GM06990 (cell line): Measurements from ENCODE around the gene LCOR.

Experiments used
- DNase-seq: peaks from one replicate; pipeline ENCODE4 v3.0.0-alpha.2; 2011; ENCODE audit not compliant: insufficient read length; ENCODE audit errors: extremely low read depth
- H3K27me3 ChIP-seq: replicated peaks from 2 replicates; pipeline ENCODE4 v1.6.0; 2011; ENCODE audit warnings: low read length; ENCODE audit not compliant: control insufficient read depth, insufficient read depth
- H3K36me3 ChIP-seq: 2 replicates; pipeline ENCODE4 v1.5.1; 2011; ENCODE audit warnings: low read length; ENCODE audit not compliant: control insufficient read depth, insufficient read depth
- H3K4me3 ChIP-seq: replicated peaks from 2 replicates; pipeline ENCODE4 v1.5.1; 2011; ENCODE audit warnings: low read depth, mild to moderate bottlenecking, control low read depth, low read length
- TF ChIP-seq, protein P1 (sequence below): IDR thresholded peaks from 2 replicates; pipeline ENCODE4 v1.5.1; 2011; ENCODE audit warnings: low read length, control low read depth, mild to moderate bottlenecking, inconsistent platforms; ENCODE audit not compliant: insufficient read depth, poor library complexity, severe bottlenecking

Gene LCOR

DNA sequence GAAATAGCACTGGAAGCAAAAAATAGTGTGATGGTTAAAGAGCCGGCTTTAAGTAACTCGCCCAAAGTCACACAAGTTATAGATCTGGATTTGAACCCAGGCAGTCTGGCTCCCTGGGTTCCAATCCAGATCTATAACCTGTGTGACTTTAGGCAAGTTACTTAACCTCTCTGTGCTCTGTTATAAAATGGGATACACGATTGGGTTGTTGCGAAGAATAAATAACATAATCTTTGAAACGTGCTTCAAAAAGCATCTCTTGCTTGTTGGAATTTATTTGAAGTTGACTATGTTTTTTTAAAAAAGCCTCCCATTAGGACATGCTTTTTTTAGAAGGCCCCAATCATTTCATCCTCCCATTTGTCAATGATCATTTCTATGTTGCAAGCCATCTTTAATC, 3.5 kb upstream of the LCOR start:
- H3K27me3 ChIP-seq, result no peaks in the 10 kb centered on the region
- H3K4me3 ChIP-seq, result no peak overlapping the region
- H3K36me3 ChIP-seq, result no peaks in the 10 kb centered on the region
- no peak for DNase-seq
- TF ChIP-seq, protein P1, sequence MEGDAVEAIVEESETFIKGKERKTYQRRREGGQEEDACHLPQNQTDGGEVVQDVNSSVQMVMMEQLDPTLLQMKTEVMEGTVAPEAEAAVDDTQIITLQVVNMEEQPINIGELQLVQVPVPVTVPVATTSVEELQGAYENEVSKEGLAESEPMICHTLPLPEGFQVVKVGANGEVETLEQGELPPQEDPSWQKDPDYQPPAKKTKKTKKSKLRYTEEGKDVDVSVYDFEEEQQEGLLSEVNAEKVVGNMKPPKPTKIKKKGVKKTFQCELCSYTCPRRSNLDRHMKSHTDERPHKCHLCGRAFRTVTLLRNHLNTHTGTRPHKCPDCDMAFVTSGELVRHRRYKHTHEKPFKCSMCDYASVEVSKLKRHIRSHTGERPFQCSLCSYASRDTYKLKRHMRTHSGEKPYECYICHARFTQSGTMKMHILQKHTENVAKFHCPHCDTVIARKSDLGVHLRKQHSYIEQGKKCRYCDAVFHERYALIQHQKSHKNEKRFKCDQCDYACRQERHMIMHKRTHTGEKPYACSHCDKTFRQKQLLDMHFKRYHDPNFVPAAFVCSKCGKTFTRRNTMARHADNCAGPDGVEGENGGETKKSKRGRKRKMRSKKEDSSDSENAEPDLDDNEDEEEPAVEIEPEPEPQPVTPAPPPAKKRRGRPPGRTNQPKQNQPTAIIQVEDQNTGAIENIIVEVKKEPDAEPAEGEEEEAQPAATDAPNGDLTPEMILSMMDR, result no peak

DNA sequence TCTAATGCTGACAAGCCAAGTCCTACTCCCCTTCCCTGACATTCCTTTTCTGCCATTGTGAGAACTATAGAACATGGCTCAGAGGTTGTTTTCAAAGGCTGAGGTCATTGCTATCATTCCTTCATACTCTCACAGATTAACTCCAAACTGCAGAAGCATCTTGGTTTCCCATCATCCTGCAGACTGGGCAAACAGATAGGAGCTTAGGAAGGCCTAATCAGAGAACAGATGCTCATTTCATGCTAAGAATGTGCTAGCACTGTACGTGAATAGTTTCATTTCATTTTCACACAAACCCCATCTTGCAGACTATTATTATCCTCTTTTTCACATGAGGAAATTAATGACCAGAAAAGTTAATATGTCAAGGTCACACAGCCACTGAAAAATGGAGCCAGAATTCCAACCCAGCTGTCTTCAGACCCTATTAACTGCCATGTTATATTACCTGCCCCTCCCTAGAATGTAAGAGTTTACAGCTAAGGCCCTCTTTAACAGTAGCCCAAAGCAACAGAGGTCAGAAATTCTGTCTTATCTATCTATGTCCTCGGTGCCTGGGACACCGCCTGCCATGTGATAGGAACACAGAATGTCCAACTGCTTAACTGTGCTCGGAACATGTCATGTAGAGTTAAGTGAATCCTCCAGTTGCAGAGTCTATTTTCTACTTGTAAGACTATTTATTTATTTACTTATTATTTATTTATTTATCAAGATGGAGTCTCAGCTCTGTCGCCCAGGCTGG, 2.9 kb upstream of the LCOR start:
- TF ChIP-seq, protein P1, result no peak
- DNase-seq, result no peak

DNA sequence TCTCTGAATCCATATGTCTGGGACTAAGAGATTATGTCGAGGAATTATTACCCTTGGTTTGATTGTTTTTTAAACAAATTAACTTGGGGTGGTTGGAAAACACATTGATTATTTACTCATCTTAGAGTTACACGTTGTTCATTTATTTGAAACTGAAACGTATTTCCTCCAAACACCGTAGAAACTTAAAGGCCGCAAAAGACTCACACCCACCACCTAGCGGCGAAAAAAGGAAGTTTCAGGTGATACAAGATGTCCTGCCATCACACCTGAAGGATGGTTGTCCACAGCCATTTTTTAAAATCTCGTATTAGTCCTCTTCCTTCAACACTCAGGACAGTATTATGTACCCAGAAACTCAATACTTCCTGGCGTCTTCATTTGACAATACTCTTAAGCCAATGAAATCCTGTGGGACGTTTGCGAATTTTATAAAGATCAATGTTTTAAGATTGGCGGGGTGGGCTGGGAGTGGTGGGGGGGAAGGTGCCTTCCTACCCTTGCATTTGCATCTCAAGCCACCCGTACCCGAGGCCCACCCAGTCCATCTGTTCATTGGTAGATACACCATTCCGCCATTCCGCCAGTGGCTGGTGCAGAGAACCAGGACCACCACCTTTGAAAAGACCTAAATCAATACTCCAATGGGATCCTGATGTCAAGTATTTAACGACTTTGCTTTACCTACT, 1.4 kb upstream of the LCOR start:
- no peak overlapping the region for H3K4me3 ChIP-seq
- H3K36me3 ChIP-seq, result no peaks in the 10 kb centered on the region
- no peaks in the 10 kb centered on the region for H3K27me3 ChIP-seq
- peak; percentile 63 for DNase-seq
- TF ChIP-seq, protein P1, result peak; percentile 71

More for the DNA sequence above, 2.9 kb upstream of the LCOR start:
- Histone ChIP-seq H3K27me3 (no peaks in the 10 kb centered on the region), H3K36me3 (no peaks in the 10 kb centered on the region), H3K4me3 (no peak overlapping the region)

DNA sequence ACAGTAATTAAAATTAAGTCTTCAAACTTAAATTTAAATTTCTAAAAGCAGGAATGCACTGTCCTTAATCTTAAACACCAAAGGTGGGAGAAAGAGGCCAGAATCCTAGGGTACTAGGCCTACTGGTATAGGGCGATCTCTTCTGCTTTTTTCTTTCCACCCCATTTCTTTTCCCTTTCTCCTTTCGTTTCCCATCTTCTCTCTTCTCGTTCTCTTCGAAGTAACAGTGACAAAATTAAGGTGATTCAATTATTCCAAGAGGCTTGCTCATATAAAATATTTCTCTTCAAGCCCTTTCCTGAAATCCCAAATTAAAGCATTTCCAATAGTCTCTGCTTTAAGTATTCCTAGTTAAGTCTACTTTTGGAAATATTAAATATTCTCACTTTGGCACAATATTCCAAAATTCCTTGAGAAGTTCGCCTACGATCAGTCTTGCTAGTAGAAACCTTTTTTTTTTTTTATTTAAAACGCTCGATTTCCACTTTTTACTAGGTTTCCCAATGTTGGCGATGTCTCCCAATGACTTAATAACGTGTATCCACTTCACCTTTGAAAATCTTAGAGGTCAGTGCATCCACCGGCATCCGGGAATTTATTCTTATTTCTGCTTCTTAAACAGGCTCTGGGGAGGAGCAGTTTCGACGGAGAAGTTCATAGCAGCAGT, 765 bp upstream of the LCOR start:
- Histone ChIP-seq H3K36me3 (no peaks in the 10 kb centered on the region), H3K4me3 (peak overlapping the region; percentile 63), H3K27me3 (no peaks in the 10 kb centered on the region)
- TF ChIP-seq, protein P1, result no peak
- DNase-seq, result no peak

DNA sequence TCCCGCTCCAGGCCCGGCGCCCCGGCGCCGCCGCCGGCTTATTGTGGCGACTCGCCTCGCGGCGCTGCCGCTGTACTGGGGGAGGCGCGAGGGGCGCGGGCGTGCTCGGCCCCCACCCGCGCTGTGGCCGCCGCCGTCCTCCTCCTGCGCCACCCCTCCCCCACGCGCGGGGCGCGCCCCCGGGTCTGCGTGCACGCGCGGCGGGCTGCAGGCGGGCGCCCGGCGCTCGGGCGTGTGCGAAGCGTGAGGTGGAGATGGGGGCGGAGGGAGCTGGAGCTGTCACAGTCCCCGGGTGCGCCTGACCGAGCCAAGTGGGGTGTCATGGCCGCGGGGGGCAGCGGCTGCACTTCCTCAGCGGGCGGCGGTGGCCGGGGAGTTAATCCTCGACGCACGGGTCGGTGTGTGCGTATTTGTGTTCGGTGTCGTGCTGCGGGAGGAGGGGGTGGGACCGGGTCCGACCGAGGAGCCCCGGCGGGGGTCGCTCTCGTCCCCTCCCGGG, 672 bp downstream of the LCOR start:
- TF ChIP-seq, protein P1, result no peak
- DNase-seq, result peak; percentile 92
- H3K36me3 ChIP-seq, result no peaks in the 10 kb centered on the region
- H3K4me3 ChIP-seq, result peak overlapping the region; percentile 89
- no peaks in the 10 kb centered on the region for H3K27me3 ChIP-seq
